Astrocyte (in vitro differentiated cells and primary cell): Measurements from ENCODE around the gene MFAP1. TPM values are rescaled to one million over a fixed set of nuclear protein-coding genes. Genes with fewer than 3 reads are reported as not detected.
A peak's percentile ranks its signal among the peaks of the same experiment; 100 is the strongest.

Experiments used
- DNase-seq: peaks from one replicate; pipeline ENCODE4 v3.0.0-alpha.2; 2010; ENCODE audit warnings: low read depth
- FAIRE-seq: peaks from 2 replicates; lab custom pipeline; 2011; peaks lifted over from hg19 to GRCh38; lab: Jason Lieb, UNC
- H2AFZ ChIP-seq: 2 replicates; pipeline ENCODE4 v1.6.0; 2012; ENCODE audit warnings: low read depth, low read length, inconsistent platforms
- H3K27ac ChIP-seq: 2 replicates; pipeline ENCODE4 v1.5.1; 2011; ENCODE audit warnings: low read depth, low read length, inconsistent platforms
- H3K27me3 ChIP-seq: 2 replicates; pipeline ENCODE4 v1.6.0; 2011; ENCODE audit warnings: low read length, inconsistent platforms; ENCODE audit not compliant: insufficient read depth
- H3K36me3 ChIP-seq: 2 replicates; pipeline ENCODE4 v1.5.1; 2011; ENCODE audit warnings: low read length, inconsistent platforms; ENCODE audit not compliant: insufficient read depth
- H3K4me1 ChIP-seq: 2 replicates; pipeline ENCODE4 v1.5.1; 2011; ENCODE audit warnings: low read length, inconsistent platforms; ENCODE audit not compliant: insufficient read depth
- H3K4me2 ChIP-seq: 2 replicates; pipeline ENCODE4 v1.6.0; 2012; ENCODE audit warnings: low read length, inconsistent platforms
- H3K4me3 ChIP-seq: 2 replicates; pipeline ENCODE4 v1.5.1; 2011; ENCODE audit warnings: low read depth, mild to moderate bottlenecking, low read length, inconsistent platforms; ENCODE audit not compliant: insufficient read depth
- H3K79me2 ChIP-seq: 2 replicates; pipeline ENCODE4 v1.6.0; 2012; ENCODE audit warnings: mild to moderate bottlenecking, low read length, inconsistent platforms; ENCODE audit not compliant: insufficient read depth
- H3K9ac ChIP-seq: 2 replicates; pipeline ENCODE4 v1.6.0; 2012; ENCODE audit warnings: mild to moderate bottlenecking, low read length, inconsistent platforms
- H3K9me3 ChIP-seq: 2 replicates; pipeline ENCODE4 v1.5.1; 2012; ENCODE audit warnings: low read depth, mild to moderate bottlenecking, low read length, inconsistent platforms; ENCODE audit not compliant: insufficient read depth
- H4K20me1 ChIP-seq: 2 replicates; pipeline ENCODE4 v1.6.0; 2012; ENCODE audit warnings: low read length, inconsistent platforms; ENCODE audit not compliant: insufficient read depth
- H3K27ac Mint-ChIP-seq: one replicate; pipeline ENCODE4 v1.8.0; 2021; ENCODE audit warnings: mild to moderate bottlenecking, mixed read lengths; ENCODE audit not compliant: unreplicated experiment
- H3K27me3 Mint-ChIP-seq: one replicate; pipeline ENCODE4 v1.8.0; 2021; ENCODE audit warnings: low read depth, mixed read lengths; ENCODE audit not compliant: unreplicated experiment
- H3K36me3 Mint-ChIP-seq: one replicate; pipeline ENCODE4 v1.8.0; 2021; ENCODE audit warnings: low read depth, mixed read lengths; ENCODE audit not compliant: unreplicated experiment
- H3K4me1 Mint-ChIP-seq: one replicate; pipeline ENCODE4 v1.8.0; 2021; ENCODE audit warnings: low read depth, mixed read lengths; ENCODE audit not compliant: unreplicated experiment
- H3K4me3 Mint-ChIP-seq: one replicate; pipeline ENCODE4 v1.8.0; 2021; ENCODE audit warnings: mild to moderate bottlenecking, moderate library complexity, mixed read lengths; ENCODE audit not compliant: unreplicated experiment
- H3K9me3 Mint-ChIP-seq: one replicate; pipeline ENCODE4 v1.8.0; 2021; ENCODE audit warnings: mild to moderate bottlenecking, mixed read lengths; ENCODE audit not compliant: unreplicated experiment
- EZH2 ChIP-seq: IDR thresholded peaks from 2 replicates; pipeline ENCODE4 v1.6.1; 2012; ENCODE audit warnings: mild to moderate bottlenecking, low read length, inconsistent platforms; ENCODE audit not compliant: insufficient read depth
- total RNA-seq: library from RNA; stranded (reverse); gene quantifications from 2 replicates; pipeline ENCODE4 v1.2.1, GENCODE V29; 2021
- TF ChIP-seq, protein P1 (sequence below): IDR thresholded peaks from 2 replicates; pipeline ENCODE4 v1.5.1; 2011; ENCODE audit warnings: low read depth, mild to moderate bottlenecking, inconsistent platforms, low read length, moderate library complexity; ENCODE audit not compliant: insufficient read depth

The MFAP1 gene
- total RNA-seq, 1 donor from 2014 or later = 33.1 TPM

DNA sequence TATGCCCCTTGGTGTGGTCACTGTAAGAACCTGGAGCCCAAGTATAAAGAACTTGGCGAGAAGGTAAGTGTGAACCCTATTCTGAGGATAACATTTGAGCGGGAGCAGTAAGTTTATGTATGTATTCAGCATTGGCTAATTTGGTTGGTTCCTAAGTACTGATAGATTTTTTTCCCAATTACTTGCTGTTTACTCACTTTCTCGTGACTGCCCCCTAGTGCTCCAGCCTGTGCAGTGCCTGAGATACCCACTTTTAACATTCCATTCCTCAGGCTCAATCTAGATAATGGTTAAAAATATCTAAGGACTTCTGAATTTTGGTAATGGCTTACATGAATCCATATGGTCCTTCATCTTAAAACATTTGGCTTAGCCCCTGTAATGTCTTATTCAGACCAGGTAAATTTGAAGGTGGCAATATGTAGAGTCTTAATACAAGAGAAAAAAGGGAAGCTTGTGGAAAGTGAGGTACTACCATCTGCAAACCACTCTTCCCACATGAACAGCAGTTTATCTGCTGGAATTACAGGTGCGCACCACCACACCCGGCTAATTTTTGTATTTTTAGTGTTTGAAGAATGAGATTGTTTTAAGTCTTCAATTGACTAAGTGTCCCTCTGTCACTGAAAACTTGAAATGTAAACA lies 54.8 kb downstream of the MFAP1 start:
- FAIRE-seq (peak; percentile 37), DNase-seq (peak; percentile 38)
- Histone ChIP-seq H3K36me3 (peaks cover 81% of the 10 kb centered on the region), H3K4me2 (no peak overlapping the region), H2AFZ (no peak overlapping the region), H3K9ac (no peak overlapping the region), H3K79me2 (peaks cover 7% of the 10 kb centered on the region), H4K20me1 (peaks cover 62% of the 10 kb centered on the region), H3K9me3 (no peaks in the 10 kb centered on the region), H3K4me1 (no peaks in the 10 kb centered on the region), H3K27me3 (no peaks in the 10 kb centered on the region), H3K4me3 (no peak overlapping the region), H3K27ac (no peak overlapping the region)
- no peaks in the 10 kb centered on the region for H3K27me3 Mint-ChIP-seq
- peaks cover 15% of the 10 kb centered on the region for H3K36me3 Mint-ChIP-seq
- H3K9me3 Mint-ChIP-seq = no peaks in the 10 kb centered on the region
- no peak overlapping the region for H3K4me3 Mint-ChIP-seq
- no peak overlapping the region for H3K27ac Mint-ChIP-seq
- no peaks in the 10 kb centered on the region for H3K4me1 Mint-ChIP-seq
- TF ChIP-seq EZH2 = no peak
- TF ChIP-seq, protein P1, sequence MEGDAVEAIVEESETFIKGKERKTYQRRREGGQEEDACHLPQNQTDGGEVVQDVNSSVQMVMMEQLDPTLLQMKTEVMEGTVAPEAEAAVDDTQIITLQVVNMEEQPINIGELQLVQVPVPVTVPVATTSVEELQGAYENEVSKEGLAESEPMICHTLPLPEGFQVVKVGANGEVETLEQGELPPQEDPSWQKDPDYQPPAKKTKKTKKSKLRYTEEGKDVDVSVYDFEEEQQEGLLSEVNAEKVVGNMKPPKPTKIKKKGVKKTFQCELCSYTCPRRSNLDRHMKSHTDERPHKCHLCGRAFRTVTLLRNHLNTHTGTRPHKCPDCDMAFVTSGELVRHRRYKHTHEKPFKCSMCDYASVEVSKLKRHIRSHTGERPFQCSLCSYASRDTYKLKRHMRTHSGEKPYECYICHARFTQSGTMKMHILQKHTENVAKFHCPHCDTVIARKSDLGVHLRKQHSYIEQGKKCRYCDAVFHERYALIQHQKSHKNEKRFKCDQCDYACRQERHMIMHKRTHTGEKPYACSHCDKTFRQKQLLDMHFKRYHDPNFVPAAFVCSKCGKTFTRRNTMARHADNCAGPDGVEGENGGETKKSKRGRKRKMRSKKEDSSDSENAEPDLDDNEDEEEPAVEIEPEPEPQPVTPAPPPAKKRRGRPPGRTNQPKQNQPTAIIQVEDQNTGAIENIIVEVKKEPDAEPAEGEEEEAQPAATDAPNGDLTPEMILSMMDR = peak; percentile 96

DNA sequence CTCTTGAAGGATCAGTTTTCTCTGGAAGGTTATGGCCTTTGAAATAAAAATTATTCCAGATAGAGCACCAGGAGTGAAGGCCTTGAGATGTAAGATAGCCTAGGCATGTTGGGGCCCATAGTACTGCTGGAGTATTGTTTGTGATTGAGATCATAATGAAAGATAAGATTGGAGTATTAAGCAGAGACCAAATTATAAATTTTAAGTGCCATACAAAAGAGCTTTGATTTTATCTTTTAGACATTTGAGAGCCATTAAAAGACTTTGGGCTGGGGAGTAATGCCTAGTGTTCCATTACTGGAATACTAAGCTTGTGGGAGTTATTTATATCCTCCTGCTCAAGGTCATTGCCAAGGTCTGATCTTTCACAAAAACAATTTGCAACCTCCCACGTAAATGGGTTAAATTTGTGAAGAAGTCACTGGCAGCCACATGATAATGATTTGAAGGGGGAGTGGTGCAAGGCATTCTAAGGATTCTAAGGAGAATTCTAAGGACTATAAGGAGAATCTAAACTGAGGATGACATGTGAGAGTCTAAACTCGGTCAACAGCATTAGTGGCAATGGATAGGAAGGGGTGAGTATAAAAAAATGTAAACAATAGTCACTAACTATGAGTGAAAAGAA lies 60.6 kb downstream of the MFAP1 start:
- H3K4me3 Mint-ChIP-seq = no peak overlapping the region
- Histone ChIP-seq H4K20me1 (peaks cover 80% of the 10 kb centered on the region), H3K4me1 (no peaks in the 10 kb centered on the region), H3K9me3 (no peaks in the 10 kb centered on the region), H3K36me3 (peaks cover 78% of the 10 kb centered on the region), H3K27me3 (no peaks in the 10 kb centered on the region), H3K79me2 (peaks cover 23% of the 10 kb centered on the region), H3K4me3 (no peak overlapping the region), H3K9ac (no peak overlapping the region), H2AFZ (no peak overlapping the region), H3K4me2 (no peak overlapping the region), H3K27ac (no peak overlapping the region)
- DNase-seq = no peak
- no peak for FAIRE-seq
- H3K27me3 Mint-ChIP-seq = no peaks in the 10 kb centered on the region
- H3K4me1 Mint-ChIP-seq = peaks cover 2% of the 10 kb centered on the region
- H3K36me3 Mint-ChIP-seq = peaks cover 13% of the 10 kb centered on the region
- peak overlapping the region; percentile 1 for H3K27ac Mint-ChIP-seq
- H3K9me3 Mint-ChIP-seq = no peaks in the 10 kb centered on the region
- TF ChIP-seq, protein P1 = no peak
- no peak for TF ChIP-seq EZH2

DNA sequence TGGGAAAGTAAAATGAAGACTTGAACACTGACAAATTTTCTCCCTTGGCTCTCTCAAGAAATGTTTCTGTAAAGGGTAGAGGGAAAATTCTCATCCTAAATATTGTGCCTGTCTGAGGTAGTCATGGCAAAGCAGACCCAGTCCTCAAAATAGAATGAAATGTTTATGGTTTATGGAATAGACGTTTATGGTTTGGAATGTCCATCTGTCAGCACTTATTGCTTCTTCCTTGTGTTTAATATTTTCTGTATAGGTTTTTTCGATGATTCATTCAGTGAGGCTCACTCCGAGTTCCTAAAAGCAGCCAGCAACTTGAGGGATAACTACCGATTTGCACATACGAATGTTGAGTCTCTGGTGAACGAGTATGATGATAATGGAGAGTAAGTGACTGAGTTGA lies 61.7 kb downstream of the MFAP1 start:
- no peak for TF ChIP-seq EZH2
- TF ChIP-seq, protein P1 = no peak
- Histone ChIP-seq H3K27ac (peak overlapping the region; percentile 12), H3K27me3 (no peaks in the 10 kb centered on the region), H2AFZ (no peak overlapping the region), H3K79me2 (peaks cover 31% of the 10 kb centered on the region), H3K4me3 (no peak overlapping the region), H3K9me3 (no peaks in the 10 kb centered on the region), H3K36me3 (peaks cover 69% of the 10 kb centered on the region), H4K20me1 (peaks cover 74% of the 10 kb centered on the region), H3K4me1 (no peaks in the 10 kb centered on the region), H3K4me2 (no peak overlapping the region), H3K9ac (no peak overlapping the region)
- no peaks in the 10 kb centered on the region for H3K27me3 Mint-ChIP-seq
- no peak overlapping the region for H3K27ac Mint-ChIP-seq
- no peaks in the 10 kb centered on the region for H3K9me3 Mint-ChIP-seq
- FAIRE-seq = no peak
- no peak for DNase-seq
- H3K4me3 Mint-ChIP-seq = no peak overlapping the region
- H3K4me1 Mint-ChIP-seq = peaks cover 2% of the 10 kb centered on the region
- peaks cover 13% of the 10 kb centered on the region for H3K36me3 Mint-ChIP-seq
